GM12878 (cell line): ENCODE measurements around the gene PPP6R1. TPM values are rescaled to one million over a fixed set of nuclear protein-coding genes. Genes with fewer than 3 reads are reported as not detected.

Experiments used
- CEBPB ChIP-seq, 2 experiments: fragments of 150-350 bp in 1 of 2; IDR thresholded peaks; 2 replicates each; pipeline ENCODE4 v1.6.1; 2012 to 2014; ENCODE audit warnings: low read depth in 2 of 2, low read length in 2 of 2, borderline replicate concordance in 1 of 2, inconsistent platforms in 1 of 2
- CEBPZ ChIP-seq: fragments of 150-350 bp; IDR thresholded peaks from 2 replicates; pipeline ENCODE4 v1.6.1; 2016; ENCODE audit warnings: low read depth, low read length
- CREM ChIP-seq: IDR thresholded peaks from 2 replicates; pipeline ENCODE4 v1.6.1; 2014; ENCODE audit warnings: antibody characterized with exemption, low read depth
- EZH2 ChIP-seq: IDR thresholded peaks from 2 replicates; pipeline ENCODE4 v1.6.1; 2012; ENCODE audit warnings: low read depth, mild to moderate bottlenecking, control low read depth, inconsistent platforms, low read length, borderline replicate concordance; ENCODE audit not compliant: control insufficient read depth
- HCFC1 ChIP-seq: fragments of 150-350 bp; IDR thresholded peaks from 2 replicates; pipeline ENCODE4 v1.6.1; 2014; ENCODE audit warnings: low read length
- IKZF2 ChIP-seq, 2 experiments: fragments of 450-650 bp; IDR thresholded peaks; 2 replicates each; pipeline ENCODE4 v1.6.1; 2017; ENCODE audit warnings: mild to moderate bottlenecking in 2 of 2, moderate library complexity in 2 of 2
- NFIC ChIP-seq: IDR thresholded peaks from 2 replicates; pipeline ENCODE4 v1.6.1; 2012; ENCODE audit warnings: low read depth, mild to moderate bottlenecking, inconsistent platforms, low read length, moderate library complexity
- PKNOX1 ChIP-seq: fragments of 450-650 bp; IDR thresholded peaks from 2 replicates; pipeline ENCODE4 v1.6.1; 2016; ENCODE audit warnings: mild to moderate bottlenecking
- SIN3A ChIP-seq: IDR thresholded peaks from 2 replicates; pipeline ENCODE4 v1.6.1; 2012; ENCODE audit warnings: low read depth, low read length, improper control_type of control experiment
- SIX5 ChIP-seq: IDR thresholded peaks from 2 replicates; pipeline ENCODE4 v1.6.1; 2011; ENCODE audit warnings: mild to moderate bottlenecking, low read depth, low read length, moderate library complexity; ENCODE audit not compliant: severe bottlenecking
- SREBF1 ChIP-seq: IDR thresholded peaks from 2 replicates; pipeline ENCODE4 v1.6.1; 2012; ENCODE audit warnings: mild to moderate bottlenecking, low read length
- ZBTB11 ChIP-seq: fragments of 450-650 bp; formaldehyde crosslinking; IDR thresholded peaks from 2 replicates; pipeline ENCODE4 v1.5.0; 2022; ENCODE audit warnings: mild to moderate bottlenecking, missing genetic modification characterization
- ZNF207 ChIP-seq: fragments of 450-650 bp; IDR thresholded peaks from 2 replicates; pipeline ENCODE4 v1.6.1; 2014; ENCODE audit warnings: antibody characterized with exemption, mild to moderate bottlenecking, borderline replicate concordance
- ZNF687 ChIP-seq: fragments of 450-650 bp; IDR thresholded peaks from 2 replicates; pipeline ENCODE4 v1.6.1; 2017; ENCODE audit warnings: mild to moderate bottlenecking, moderate library complexity
- polyA plus RNA-seq, 11 experiments: library from polyadenylated mRNA; depleted of rRNA in 4 of 11; unstranded in 6 of 11; stranded (reverse) in 5 of 11; fragments of >200 nt; fragmentation: Nextera tagmentation in 4 of 11; fragmentation: Illumina TruSeq in 1 of 11; extraction: Ambion mirVana in 4 of 11; extraction: Trizol in 1 of 11; gene quantifications; 1 replicate in 1 of 11; 2 replicates in 10 of 11; pipeline versions ENCODE4 v1.2.1 to v1.2.3, GENCODE V29; 2011 to 2016; ENCODE audit warnings: inconsistent platforms in 2 of 11, missing spikeins in 2 of 11, low read depth in 1 of 11
- total RNA-seq, 4 experiments: library from RNA; depleted of rRNA in 3 of 4; stranded (reverse); fragments of >200 nt in 3 of 4; fragmentation: Illumina TruSeq in 1 of 4; extraction: Trizol in 1 of 4; gene quantifications; 2 replicates each; pipeline versions ENCODE4 v1.2.1 to v1.2.3, GENCODE V29; 2013 to 2021

The PPP6R1 gene
- total and polyA plus RNA-seq, 10 of the 15 experiments (the other 5 are each of a cell fraction or from before 2014, with no cell fraction given), result 0.80 to 173 (median 63.7) TPM

- TF ChIP-seq CEBPZ (no peak), SREBF1 (peak; percentile 57), ZNF687 (no peak), SIN3A (no peak), ZBTB11 (CRISPR knock-in tag) (no peak), SIX5 (peak; percentile 98), IKZF2 (IDR thresholded peaks at IDR 0.05) (no peak), CEBPB (IDR thresholded peaks at IDR 0.05; ENCODE audit: borderline replicate concordance in 1 of 2, low read depth in 2 of 2, low read length in 2 of 2) (no peak), CREM (peak; percentile 80; the same call in 1 of the 2 replicates), NFIC (no peak), EZH2 (no peak), PKNOX1 (no peak), HCFC1 (peak; percentile 95), ZNF207 (no peak)
These were observed 46.7 kb upstream of the PPP6R1 start (continued) for GRCh38 chr19:55305491-55305890.
